ENCODE data around the gene NR2C2.

Gene NR2C2

DNA sequence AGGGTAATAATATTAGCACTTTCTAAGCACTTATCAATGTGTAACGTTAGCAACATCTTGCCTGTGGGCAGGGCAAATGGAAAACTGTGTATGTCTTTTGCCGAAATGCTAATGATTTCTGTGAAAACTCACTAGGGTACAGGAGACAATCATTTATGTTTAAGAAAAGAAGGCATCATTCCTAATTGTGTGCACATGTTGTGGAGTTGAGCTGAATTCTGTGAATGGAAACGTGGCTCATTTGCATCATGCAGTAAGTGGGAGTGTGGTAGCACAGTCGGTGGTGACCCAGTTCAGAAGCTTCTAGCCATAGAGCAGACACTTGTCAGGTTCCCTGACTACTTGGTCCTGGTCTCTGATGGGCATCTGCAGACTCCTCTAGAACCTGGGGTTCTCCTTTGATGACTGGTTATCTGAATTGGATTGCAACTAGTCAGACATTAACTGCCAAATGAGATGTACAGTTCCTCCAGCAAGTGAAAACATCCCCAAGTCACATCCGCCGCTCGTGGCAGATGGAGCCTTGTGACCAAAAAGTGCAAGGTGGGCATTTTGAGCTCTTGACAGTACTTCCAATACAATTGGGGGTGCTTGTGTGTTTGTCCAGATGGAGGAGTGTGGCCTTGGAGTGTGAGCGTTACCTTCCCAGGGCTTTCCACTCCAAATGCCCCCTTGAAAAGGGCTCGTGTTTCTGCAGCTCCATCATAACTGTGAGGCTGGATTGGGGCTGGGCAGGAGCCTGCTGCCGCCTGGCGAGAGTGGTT lies 96.2 kb downstream of the NR2C2 start:
- Histone ChIP-seq H3K27me3 (no peaks in the 10 kb centered on the region), H3K4me3 (no peak overlapping the region), H3K4me1 (no peaks in the 10 kb centered on the region), H3K9me3 (no peaks in the 10 kb centered on the region), H3K36me3 (peaks cover 60 to 99% (median 88%) of the 10 kb centered on the region in 3 donors), H3K27ac (no peak overlapping the region)
- DNase-seq: no peak
- intact Hi-C loops (cut with DNase I; ENCODE audit: low total_unique reads): no loop called here
- TF ChIP-seq, protein P1, sequence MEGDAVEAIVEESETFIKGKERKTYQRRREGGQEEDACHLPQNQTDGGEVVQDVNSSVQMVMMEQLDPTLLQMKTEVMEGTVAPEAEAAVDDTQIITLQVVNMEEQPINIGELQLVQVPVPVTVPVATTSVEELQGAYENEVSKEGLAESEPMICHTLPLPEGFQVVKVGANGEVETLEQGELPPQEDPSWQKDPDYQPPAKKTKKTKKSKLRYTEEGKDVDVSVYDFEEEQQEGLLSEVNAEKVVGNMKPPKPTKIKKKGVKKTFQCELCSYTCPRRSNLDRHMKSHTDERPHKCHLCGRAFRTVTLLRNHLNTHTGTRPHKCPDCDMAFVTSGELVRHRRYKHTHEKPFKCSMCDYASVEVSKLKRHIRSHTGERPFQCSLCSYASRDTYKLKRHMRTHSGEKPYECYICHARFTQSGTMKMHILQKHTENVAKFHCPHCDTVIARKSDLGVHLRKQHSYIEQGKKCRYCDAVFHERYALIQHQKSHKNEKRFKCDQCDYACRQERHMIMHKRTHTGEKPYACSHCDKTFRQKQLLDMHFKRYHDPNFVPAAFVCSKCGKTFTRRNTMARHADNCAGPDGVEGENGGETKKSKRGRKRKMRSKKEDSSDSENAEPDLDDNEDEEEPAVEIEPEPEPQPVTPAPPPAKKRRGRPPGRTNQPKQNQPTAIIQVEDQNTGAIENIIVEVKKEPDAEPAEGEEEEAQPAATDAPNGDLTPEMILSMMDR (IDR thresholded peaks at IDR 0.05): no peak

DNA sequence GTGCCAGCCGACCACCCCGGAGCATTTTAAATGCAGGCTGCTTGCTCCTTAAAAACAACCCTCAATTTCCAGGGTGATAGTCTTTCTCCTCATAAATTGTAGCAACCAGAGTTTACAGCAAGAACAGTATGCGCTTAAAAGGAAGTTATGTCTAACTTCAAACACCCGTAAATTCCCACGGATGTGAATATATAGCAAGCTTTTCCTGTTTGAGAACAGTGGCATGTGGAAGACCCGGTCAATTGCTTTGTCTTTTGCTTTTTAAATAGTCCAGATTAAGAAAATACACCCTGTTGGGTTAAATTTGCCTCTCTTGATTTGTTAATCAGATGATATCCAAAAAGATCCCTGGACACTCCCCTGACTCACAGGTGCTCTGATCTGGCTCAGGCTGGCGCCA lies 96.9 kb downstream of the NR2C2 start:
- intact Hi-C loops (cut with DNase I; ENCODE audit: low total_unique reads): no loop called here
- DNase-seq: no peak
- Histone ChIP-seq H3K36me3 (peaks cover 65 to 99% (median 89%) of the 10 kb centered on the region in 3 donors), H3K27me3 (no peaks in the 10 kb centered on the region), H3K4me1 (no peaks in the 10 kb centered on the region), H3K27ac (no peak overlapping the region), H3K4me3 (no peak overlapping the region), H3K9me3 (no peaks in the 10 kb centered on the region)
- TF ChIP-seq, protein P1 (IDR thresholded peaks at IDR 0.05): no peak

DNA sequence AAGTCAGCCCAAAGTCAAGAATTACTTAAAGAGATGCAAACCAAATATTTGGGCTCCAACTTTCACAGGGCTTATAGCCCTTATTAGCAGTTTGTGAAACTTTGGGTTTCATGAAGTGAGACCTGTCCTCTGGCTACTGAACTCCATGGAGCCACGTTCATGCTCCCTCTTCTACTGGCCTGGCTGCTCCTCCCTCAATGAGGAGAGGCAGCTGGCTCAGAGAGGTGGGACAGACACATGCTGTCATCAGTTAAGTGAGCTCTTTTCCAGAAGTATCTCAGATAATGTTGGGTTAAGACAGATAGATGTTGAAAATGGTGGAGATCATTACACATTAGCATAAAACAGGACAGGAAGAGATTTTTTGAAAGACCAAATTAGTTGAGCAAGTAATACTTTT lies 98.3 kb downstream of the NR2C2 start:
- H3K9me3 ChIP-seq: no peaks in the 10 kb centered on the region
- no peaks in the 10 kb centered on the region for H3K4me1 ChIP-seq
- TF ChIP-seq, protein P1 (IDR thresholded peaks at IDR 0.05): no peak
- intact Hi-C loops (cut with DNase I; ENCODE audit: low total_unique reads): no loop called here
- no peak for DNase-seq
- no peak overlapping the region for H3K27ac ChIP-seq
- no peak overlapping the region for H3K4me3 ChIP-seq
- H3K27me3 ChIP-seq: no peaks in the 10 kb centered on the region
- peaks cover 68 to 100% (median 89%) of the 10 kb centered on the region in 3 donors for H3K36me3 ChIP-seq

DNA sequence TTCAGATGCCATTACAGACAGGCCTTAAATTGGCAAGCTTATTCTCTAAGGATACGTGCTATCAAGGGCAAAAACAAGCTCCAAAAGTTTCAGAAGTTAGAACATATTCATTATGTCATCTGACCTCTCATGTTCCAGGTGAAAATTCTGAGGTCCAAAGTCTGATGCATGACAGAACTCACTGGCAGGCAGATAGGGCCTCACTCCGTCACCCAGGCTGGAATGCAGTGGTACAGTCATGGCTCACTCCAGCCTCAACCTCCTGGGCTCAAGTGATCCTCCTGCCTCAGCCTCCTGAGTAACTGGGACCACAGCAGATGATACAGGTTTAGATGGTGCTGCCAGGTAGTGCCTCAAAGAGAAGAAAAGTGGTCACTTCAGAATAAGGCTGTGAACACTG lies 102.2 kb downstream of the NR2C2 start:
- TF ChIP-seq, protein P1 (IDR thresholded peaks at IDR 0.05): no peak
- H3K9me3 ChIP-seq: no peaks in the 10 kb centered on the region
- no peak overlapping the region for H3K4me3 ChIP-seq
- H3K27ac ChIP-seq: no peak overlapping the region
- no peaks in the 10 kb centered on the region for H3K27me3 ChIP-seq
- intact Hi-C loops (cut with DNase I; ENCODE audit: low total_unique reads): no loop called here
- no peak for DNase-seq
- H3K4me1 ChIP-seq: no peaks in the 10 kb centered on the region
- H3K36me3 ChIP-seq: peaks cover 55 to 89% (median 74%) of the 10 kb centered on the region in 3 donors

DNA sequence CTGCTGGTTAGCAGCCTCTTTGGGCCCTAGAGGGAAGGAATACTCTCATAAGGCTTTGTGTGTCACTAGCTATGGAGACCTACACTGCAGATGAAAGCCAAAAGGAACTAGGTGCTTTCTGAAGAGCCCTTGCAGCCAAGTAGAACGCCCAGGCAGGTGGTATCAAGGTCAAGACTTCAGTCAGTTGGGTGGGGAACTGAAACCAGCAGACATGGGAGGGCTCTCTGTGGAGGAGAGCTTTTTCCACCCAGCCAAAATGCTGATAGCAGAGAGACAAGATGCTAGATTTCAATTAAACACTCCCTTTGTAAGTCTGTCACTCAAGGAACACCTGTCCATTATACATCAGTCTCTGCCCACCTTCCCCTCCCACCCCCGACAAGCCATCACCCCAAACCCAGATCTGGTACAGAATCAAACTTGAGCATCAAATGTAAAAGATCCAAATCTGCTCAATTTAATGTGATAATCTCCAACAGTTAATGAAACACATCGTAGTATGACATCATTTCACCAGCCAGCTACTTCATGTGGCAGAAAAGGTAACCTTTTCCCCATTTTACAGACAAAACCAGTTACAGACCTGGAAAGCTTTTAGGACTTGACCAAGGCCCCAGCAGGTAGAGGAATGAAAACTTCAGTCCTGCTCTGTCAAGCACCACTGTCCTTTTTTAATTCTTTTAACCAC lies 103.2 kb downstream of the NR2C2 start:
- H3K4me3 ChIP-seq: no peak overlapping the region
- no peak for DNase-seq
- no peaks in the 10 kb centered on the region for H3K4me1 ChIP-seq
- no peak overlapping the region for H3K27ac ChIP-seq
- peaks cover 54 to 79% (median 66%) of the 10 kb centered on the region in 3 donors for H3K36me3 ChIP-seq
- TF ChIP-seq, protein P1 (IDR thresholded peaks at IDR 0.05): no peak
- no peaks in the 10 kb centered on the region for H3K27me3 ChIP-seq
- intact Hi-C loops (cut with DNase I; ENCODE audit: low total_unique reads): loop anchor here (10.0 kb wide), 1 partner anchor 126 kb away; no protein-coding TSS in a partner anchor
- H3K9me3 ChIP-seq: no peaks in the 10 kb centered on the region

All from tibial artery (tissue), 4 donors.